Pons (tissue), 1 donor: ENCODE measurements around the gene FAM13A.

Source experiments
- DNase-seq: peaks from one replicate; pipeline ENCODE4 v3.0.0-alpha.2; 2016; ENCODE audit warnings: low spot score

FAM13A gene

DNA sequence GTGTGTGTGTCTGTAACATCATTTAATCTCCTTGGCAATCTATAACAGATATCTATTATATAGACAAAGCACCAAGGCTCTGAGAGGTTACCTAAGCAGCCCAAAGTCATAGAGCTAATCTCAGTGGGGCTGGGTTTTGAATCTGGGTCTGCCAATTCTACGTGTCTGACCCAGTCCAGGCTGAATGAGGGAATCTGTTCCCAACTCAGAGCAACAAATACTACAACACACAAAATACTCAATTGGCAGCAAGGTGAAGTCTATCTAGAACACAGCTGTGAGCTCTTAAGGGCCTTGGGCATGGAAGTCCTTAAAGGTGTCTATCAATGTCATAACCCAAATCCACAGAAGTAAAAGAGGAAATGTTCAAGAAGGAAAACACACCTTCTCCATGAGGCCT lies 311.8 kb downstream of the FAM13A start:
- DNase-seq, result no peak

DNA sequence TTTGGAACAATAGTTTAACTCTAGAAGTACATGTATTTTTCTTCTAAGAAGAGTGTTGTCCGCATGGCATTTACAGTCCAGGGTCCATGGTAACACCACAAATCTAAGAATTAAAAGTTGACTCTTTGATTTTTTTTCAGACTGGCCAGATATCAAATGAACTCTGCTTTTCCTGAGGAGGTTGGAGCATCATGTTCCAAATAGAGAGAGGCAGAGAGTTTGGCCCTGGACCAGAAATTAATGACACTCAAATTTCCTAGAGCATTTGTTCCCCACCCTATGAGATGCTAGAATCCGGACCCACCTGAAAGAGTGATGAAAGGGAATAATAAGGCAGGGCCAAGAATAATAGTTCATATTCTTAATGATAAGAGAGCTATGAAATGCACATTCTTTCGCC lies 312.4 kb downstream of the FAM13A start:
- DNase-seq, result no peak

DNA sequence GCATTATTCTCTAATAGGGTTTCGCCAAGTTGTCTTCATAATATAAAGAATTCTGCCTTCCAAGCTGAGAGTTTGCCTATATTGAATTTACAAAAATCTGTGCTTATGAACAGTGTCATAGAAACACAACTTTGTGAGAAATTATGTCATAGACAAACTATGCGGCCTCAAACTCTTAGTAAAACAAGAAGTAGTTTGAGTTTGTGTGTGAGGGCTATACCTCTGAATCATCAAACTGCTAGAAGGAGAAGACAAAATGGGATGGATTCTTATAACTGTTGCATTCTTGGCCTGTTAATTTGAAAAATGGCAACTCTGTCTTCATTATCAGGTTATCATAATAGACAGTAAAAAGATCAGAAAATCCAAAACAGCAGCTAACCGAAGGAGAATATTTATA lies 313.3 kb downstream of the FAM13A start:
- DNase-seq, result no peak

DNA sequence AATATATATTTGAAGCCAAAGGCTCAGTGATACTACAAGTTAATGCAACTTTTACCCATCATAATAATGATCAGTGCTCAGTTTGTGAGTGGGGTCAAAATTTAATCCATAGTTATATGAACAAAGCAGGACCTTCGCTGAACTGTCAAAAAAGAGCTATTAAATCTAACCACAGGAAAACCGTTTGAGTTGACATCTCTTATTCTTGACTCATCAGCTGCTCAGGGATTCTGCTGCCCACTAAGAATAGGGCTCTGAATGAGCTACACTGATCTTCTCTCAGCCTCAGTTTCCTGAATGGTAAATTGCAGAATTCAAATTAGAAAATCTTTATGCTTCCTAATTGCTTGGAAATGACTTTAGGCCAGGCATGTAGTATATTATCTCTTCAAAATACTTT lies 314.4 kb downstream of the FAM13A start:
- no peak for DNase-seq

DNA sequence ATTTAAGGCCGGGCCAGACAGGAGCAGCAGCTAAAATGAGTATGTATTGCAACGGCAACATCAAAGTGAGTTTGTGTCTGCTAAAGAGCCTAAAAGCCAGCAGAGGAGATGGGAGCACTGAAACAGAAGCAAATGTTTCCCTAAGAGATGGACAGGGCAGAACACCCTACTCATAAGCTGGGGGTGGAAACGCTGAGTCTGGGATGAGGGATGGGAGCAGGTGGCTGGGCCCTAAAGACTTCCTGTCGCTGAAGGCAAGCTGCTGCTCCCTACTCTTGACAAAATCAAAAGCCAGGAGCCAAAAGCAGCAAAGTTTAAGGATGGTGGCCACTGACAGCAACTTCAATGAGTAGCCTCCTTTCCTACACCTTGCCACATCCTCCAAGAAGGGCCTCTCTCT lies 318.8 kb downstream of the FAM13A start:
- DNase-seq, result no peak

DNA sequence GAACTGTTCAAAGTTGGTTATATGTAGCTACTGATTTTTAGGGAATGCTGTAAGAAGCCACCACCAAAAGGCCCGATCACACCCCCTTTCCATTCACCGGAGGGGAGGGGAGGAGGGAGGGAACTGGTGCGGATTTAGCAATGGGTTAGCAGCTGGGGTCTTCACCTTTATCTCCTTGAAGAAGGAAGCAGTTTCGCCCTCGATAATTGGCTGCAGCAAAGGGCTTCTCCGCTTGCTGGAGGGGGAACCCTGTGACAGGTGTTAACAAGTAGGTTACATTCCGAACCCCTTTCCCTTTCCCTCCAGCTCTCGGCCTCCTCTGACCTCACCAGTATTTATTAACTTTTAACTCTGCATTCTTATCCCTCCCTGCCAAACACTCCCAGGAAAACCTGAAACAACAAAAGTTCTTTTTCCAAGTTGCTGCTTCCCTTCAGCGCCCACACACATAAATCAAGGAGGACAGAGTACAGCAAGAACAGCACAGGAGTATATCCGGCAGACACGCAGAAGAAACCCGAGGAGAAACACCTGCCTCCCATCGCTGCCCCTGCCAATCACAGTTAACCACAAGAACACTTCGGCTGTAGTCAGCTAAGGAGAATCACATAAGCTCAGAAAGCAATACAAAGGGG lies 319.6 kb downstream of the FAM13A start:
- no peak for DNase-seq

DNA sequence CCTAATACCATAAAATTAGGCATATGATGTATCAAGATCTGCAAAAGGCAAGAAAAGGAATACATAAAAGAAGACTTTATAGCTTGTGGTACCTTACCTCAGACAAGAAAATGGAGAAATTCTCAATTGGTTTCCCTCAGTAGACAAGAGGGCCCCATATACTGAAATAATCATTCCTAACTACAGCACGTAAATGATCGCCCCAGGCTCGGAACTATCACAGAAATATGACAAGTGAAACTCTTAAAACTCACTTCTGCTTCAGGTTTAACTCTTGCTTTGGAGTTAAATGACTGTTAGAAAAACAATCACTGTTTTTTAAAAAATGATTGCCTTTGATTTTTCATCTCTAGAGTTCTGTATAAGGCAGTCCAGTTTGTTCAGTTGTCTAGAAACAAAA lies 320.7 kb downstream of the FAM13A start:
- no peak for DNase-seq

DNA sequence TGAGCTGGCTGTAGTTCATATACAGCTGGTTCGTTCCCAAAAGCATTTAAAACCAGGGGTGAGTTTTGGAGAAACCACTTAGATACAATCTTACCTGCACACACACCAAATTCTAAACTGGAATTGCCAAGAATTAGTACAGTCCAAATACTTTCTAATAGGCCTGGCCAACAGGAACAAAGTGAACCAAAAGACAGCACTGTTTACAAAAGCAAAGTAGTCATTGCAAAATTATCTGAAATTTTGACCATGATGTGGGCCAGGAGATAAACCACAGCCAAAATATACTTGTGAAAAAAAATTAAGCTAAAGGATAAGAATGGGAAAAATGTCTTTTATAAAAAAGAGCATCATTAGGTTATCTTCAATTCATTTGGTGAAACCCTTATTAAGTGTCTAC lies 321.4 kb downstream of the FAM13A start:
- DNase-seq, result no peak

DNA sequence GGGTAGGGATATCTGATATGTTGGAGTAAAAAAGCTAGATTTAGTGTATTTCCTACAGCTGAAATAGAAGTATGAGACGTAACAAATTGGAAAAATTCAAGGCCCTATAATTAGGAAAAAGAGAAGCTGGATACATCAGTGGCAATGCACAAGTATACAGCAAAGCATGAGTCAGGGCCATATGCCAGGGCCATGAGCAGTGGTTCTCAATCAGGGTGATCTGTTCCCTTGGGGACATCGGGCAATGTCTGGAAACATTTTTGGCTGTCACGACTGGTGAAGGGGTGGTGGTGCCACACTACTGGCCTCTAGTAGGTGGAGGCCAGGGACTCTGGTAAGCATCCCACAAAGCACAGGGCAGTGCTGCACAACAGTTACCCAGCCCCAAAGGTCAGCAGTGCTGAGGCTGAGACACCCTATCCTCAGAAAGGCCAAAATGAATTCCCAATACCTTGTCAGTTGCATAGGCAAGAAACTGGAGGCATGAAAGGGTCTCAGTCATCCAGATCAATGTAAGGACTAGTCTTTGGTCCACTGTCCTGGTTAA lies 322.5 kb downstream of the FAM13A start:
- no peak for DNase-seq

DNA sequence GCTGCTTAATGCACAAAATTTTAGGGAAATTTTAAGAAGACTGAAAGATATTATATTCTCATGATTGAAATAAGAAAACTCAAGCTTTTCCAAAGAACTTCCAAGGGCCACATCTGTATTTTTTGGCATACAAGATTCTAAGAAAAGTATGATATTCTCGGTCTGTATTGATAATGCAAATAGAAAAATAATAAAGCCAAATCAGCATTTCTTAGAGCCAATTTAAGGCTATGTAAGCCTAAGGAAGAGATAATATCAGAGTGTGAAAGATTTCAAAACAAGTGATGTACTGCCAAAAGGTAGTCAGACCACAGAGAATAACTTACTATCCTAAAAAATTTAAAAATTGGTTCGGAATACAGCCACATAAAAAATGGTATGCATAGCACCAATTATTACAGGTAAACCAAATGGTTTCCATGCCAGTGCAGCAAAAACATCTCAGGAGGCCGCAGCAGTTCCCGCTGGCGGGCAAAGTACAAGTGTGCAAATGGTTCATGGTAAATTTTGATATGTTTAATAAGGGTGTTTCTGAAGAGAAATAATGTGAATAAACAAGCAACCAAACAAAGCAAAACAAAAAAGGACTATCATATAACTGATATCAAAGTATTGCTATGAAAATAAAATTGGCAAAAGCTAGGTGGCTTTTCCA lies 324.1 kb downstream of the FAM13A start:
- DNase-seq, result no peak

DNA sequence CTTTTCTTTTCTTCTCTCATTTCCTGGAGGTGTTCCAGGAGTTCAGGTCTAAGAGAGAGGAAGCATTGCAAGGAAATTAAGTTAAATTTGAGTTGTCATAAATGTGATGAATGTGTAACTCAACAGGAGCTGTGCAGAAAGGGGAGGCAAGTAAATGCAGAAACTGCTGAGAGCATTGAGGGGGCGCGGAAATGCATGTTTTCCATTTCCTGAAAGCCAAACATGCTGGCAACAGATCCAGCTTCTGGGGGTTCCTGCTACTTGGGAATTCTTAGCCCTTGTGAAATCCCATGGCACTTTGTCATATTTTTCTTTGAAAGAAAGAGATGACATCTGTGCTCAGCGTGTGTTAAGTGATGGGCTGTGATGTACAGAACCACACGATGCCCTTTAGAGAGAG lies 325.6 kb downstream of the FAM13A start:
- DNase-seq, result no peak

DNA sequence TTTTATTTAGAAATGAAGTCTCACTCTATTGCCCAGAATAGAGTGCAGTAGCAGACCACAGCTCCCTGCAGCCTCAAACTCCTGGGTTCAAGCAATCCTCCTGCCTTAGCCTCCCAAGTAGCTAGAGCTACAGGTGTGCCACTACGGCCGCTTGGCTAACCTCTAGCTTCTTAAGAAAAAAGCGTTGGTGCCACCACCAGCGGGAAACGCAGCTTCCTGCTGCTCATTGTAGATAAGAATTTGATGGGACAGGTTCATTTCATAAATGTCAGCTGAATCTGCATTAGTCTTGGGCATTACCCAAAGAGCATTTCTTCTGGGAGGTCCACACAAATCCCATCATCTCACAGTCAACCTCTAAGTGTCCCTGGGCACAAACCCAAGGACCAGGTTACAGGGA lies 326.2 kb downstream of the FAM13A start:
- no peak for DNase-seq

DNA sequence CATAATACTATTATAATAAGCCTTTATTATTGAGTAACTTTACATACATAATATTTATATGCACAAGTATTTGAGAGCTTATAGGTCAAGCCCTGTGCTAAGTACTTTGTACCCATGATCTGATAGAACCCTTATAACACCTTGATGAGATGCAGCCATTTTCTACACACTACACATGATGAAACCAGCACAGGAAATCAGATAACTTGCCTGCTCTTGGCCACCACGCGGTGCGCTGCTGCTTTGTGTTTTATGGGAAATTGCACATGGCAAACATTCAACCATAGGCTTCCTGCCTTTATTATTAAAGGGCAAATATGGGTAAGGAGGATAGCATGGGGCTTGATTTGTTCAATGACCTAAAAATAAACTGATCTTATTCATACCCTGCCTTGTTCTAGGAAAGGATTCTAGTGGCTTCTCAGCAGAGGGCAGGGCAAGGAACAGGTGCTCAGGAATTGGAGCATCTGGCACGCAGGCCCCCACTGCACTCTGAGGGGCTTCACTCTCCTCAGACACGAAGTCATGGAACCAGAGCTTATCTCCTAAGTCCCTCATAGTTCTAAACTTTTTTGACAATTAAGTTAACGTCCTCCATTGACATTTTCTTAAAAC lies 327.7 kb downstream of the FAM13A start:
- no peak for DNase-seq

DNA sequence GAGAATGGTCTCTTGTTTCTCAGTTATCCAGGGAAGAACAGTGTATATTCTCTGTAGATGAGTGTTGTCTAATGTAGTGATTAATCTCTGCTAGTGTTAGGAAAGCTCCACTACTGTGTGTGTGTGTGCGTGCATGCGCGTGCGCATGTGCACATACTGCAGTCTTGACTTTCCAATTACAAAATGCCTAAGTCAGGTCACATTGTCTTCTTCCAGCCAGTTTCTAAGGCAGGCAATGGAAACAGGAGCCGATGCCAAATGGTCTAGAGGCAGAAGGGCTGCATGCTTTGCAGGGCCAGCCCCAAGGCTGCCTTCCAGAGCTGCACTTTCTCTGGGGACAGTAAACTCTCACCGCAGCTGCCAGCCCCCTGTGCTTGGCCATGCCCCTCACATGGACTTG lies 328.8 kb downstream of the FAM13A start:
- DNase-seq, result peak; percentile 57

DNA sequence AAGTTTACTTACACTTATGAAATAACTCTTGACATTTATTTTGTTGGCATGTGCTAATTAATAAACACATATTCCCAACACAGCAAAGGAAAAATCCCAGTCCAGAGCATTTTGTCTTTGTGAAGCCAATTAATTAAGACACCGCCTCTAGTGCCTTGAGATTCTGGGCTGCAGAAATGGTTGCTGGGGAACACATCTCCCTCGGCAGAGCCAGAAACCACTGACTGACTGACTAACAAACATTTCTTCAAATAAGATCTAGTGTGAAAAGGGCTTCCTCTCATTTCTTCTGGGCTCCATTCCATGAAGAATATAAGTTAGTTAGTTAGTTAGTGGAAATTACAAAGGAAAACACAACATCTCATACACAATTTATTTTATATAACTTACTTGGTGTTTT lies 331.0 kb downstream of the FAM13A start:
- DNase-seq, result peak; percentile 39

DNA sequence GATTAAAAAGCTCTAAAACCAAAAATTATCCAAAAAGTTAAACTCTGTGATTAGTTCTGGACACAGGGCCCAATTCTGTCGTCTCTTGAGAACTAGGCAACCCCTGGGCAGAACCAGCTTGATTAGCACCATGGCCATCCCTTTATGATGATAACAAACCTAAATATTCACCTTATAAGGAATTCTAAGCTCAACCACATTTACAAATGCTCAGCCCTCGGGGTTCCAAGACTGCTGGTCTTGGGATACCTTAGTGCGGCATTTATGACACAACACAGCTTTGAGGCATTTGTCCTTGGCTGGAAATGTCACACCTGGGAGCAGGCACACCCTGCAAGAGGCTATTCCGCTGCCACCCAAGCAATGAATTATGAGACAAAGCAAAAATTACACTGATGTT lies 331.8 kb downstream of the FAM13A start:
- DNase-seq, result no peak

DNA sequence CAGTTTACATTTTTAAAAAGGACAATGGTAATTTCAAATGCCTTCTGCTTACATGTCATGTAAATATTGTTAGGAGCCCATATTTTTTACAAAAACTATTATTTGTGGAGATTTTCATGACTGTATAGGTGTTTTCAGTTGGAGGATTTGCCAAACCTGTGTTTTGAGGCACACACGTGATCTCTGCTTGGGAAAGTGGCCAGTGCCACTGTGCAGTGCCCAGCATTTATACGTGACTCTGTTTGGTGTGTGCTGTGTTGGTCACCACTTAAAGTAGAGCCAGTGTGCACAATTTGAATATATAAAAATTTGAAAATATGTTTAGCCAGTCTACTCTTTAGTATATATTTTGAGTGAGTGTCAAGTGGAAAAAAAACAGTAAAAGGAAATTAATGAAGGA lies 332.6 kb downstream of the FAM13A start:
- DNase-seq, result no peak

DNA sequence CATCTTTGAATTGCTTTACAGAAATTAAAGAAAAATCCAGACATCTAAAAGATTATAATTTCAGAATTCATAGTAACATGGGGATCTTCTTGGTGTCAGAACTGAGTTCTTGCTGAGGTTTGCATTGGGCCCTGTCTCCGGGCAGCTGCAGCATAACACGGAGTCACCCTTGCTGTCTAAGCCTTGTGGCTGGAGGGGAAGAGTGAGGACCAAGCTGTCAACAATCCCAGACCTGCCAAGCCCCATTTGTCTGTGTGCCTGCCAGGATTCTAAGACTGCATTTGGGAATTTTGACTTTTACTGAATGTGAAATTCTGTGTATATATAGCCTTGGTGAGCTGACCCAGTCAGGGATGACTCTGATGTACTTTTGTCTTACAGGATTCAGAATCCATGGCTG lies 334.2 kb downstream of the FAM13A start:
- no peak for DNase-seq

DNA sequence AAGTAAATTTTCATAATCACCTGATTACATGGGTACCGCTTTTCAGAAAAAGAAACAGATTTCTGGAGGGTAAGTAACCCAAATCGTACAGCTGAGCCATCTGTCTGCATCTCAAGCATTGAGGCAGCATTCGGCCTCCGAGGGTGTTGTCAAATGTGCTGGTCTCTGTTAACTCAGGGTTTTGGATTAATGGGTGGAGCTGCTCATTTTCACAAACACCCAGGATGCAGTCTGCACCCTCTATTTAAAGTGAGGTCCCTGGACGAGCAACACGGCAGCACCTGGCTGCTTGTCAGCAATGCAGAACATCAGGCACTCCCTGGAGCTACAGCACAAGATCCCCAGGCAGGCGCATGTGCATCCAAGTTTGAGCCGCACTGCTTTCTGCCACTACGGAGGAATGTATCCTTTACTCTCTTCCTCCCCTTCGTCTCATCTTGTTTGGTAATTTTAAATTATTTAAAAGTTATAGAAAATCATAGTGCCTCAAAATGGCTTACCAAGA lies 334.7 kb downstream of the FAM13A start:
- no peak for DNase-seq

DNA sequence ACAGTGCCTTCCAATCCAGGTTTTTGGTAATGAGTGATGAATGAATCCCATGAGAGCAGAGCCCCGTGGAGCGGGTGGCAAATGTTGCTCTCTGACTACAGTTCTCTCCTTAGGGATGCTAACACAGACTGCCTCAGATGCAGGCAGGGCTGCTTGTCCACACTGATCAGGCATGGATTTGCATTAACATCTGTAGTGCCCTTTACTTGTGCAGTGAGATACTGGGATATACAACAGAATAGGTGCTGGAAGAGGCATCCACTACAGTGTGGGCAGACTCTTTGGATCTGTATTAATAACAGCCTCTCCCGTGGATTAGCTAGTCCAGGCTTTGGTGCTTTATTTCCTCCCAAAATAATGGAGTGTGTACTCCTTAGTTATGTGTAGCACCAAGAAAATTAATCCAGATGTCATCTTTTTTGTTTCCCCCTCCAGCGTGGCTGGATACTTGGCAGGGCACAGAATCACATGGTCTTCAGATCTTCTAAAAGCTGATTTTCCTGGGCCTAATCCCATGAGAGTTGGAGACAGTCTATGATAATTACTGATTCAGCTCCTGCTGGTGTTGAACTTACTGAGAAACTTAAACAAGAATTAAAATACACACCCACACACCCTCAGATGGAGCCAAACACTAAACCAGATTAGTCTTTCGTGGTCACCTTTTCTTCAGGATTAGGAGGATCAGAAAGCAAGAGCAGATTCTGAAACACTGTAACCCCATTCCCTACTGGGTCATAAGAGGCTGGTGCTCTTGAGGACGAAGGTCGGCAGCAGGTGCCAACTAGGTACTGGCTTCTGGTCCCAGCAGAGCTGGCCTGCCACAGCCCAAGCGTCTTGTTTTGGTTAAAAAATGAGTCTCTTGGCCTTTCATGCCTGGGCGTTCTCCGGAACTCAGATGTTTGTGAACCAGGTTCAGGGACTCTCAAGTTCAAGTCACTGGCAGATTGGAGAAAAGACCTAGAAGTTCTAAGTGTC lies 336.2 kb downstream of the FAM13A start:
- peak; percentile 56 for DNase-seq

DNA sequence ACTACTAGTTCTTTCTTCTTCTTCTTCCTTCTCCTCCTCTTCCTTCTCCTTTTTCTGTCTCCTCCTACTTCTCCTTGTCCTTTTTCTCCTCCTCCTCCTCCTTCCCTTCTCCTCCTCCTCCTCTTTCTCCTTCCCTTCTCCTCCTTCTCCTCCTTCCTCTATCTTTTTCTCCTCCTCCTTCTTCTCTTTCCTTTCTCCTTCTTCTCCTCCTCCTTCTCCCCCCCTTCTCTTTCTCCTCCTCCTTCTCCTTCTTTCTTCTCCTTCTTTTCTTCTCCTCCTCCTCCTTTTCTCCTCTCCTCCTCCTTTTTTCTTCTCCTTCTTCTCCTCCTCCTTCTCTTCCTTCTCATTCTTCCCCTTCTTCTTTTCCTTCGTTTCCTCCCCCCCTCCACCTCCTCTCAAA lies 337.6 kb downstream of the FAM13A start:
- DNase-seq, result no peak

DNA sequence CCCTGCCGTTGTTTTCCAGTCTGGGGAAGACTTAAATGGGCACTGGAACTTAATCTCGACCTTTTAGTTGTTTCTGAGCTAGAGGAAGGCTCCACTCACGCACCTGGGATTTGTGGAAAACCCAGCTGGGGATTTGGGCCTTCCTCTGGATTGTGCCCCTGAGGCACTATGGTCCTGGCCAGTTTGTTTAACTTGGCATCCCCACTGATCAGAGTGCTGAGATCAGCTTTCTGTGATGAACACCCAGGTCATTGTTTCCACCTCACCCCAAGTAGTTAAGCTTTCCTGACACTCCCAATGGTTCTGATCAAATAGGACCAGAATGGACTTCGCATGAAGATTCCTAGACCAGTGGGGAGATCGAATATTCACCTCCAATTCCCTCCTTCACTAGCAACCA lies 338.9 kb downstream of the FAM13A start:
- DNase-seq, result no peak
